NB4 (cell line): ENCODE data around the gene OLFML2B.
A peak's percentile ranks its signal among the peaks of the same experiment; 100 is the strongest.
"Not testable (repeated sequence)": the region's sequence is repeated elsewhere in the genome, so short reads cannot be mapped to it uniquely, and the experiment has no call there.

ENCODE experiments used
- DNase-seq: peaks from one replicate; pipeline ENCODE4 v3.0.0; 2010; ENCODE audit warnings: low read depth
- H3K4me3 ChIP-seq: one replicate; pipeline ENCODE4 v1.5.1; 2011; ENCODE audit warnings: mild to moderate bottlenecking, low read depth, low read length, moderate library complexity
- MAX ChIP-seq: IDR thresholded peaks from 2 replicates; pipeline ENCODE4 v1.6.1; 2011; ENCODE audit warnings: low read depth, low read length
- MYC ChIP-seq: IDR thresholded peaks from 2 replicates; pipeline ENCODE4 v1.6.1; 2011; ENCODE audit warnings: low read depth, low read length
- POLR2A ChIP-seq: IDR thresholded peaks from 2 replicates; pipeline ENCODE4 v1.6.1; 2011; ENCODE audit warnings: mild to moderate bottlenecking; ENCODE audit not compliant: insufficient read length; ENCODE audit errors: extremely low read depth
- TF ChIP-seq, protein P1 (sequence below): IDR thresholded peaks from one replicate; pipeline ENCODE4 v1.5.1; 2012; ENCODE audit warnings: low read depth, low read length

Gene OLFML2B

DNA sequence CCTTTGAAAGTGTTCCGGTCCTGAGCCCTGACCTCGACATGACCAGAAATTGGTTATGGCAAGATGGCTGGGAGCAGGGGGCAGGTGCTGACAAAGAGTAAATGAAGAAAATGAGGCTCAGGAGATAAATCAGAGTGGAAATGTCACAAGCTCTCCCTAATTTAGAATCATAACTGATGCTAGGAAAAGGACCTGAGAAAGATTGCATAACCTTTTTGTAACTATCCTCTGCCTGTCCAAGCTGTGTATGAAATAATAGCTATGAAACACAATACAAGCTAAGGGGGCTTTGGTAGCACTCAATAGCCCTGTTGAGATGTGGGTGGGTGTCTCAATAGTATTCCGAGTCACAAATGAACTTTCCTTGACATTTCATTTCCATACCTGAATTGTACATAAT, 32.9 kb upstream of the OLFML2B start:
- DNase-seq = no peak
- TF ChIP-seq MAX (no peak), MYC (no peak)
- H3K4me3 ChIP-seq = no peak overlapping the region

GRCh38 chr1:162056043-162056442, 32.4 kb upstream of the OLFML2B start:
- TF ChIP-seq POLR2A (no peak), MAX (peak; percentile 6; the same call in 1 of the 2 replicates)
- TF ChIP-seq, protein P1, sequence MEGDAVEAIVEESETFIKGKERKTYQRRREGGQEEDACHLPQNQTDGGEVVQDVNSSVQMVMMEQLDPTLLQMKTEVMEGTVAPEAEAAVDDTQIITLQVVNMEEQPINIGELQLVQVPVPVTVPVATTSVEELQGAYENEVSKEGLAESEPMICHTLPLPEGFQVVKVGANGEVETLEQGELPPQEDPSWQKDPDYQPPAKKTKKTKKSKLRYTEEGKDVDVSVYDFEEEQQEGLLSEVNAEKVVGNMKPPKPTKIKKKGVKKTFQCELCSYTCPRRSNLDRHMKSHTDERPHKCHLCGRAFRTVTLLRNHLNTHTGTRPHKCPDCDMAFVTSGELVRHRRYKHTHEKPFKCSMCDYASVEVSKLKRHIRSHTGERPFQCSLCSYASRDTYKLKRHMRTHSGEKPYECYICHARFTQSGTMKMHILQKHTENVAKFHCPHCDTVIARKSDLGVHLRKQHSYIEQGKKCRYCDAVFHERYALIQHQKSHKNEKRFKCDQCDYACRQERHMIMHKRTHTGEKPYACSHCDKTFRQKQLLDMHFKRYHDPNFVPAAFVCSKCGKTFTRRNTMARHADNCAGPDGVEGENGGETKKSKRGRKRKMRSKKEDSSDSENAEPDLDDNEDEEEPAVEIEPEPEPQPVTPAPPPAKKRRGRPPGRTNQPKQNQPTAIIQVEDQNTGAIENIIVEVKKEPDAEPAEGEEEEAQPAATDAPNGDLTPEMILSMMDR = peak; percentile 84

DNA sequence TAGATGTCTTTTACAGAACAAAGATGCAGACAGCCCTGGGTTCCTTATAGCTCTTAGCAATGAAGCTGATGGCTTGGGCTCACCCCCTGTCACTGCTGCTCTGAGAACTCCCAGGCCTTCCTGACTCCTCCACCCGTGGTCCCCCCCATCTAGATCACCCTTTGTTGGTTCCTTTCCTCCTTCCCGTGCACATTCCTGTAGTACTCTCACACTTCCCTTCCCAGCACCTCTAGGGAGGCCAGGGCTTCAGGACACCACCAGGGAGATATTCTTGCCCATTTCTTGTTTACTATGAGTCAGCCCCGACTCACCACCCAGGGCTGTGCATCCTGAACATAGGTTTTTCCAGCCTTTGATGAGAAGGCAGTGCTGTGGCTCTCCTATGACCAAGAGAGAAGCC, 31.4 kb upstream of the OLFML2B start:
- H3K4me3 ChIP-seq = no peak overlapping the region
- no peak for DNase-seq
- TF ChIP-seq MAX (no peak), MYC (no peak), POLR2A (no peak)
- TF ChIP-seq, protein P1 = no peak

More at GRCh38 chr1:162056043-162056442, 32.4 kb upstream of the OLFML2B start:
- no peak overlapping the region for H3K4me3 ChIP-seq
- peak; percentile 67 for DNase-seq

- not testable (repeated sequence) for H3K4me3 ChIP-seq, DNase-seq
These were observed 30.3 kb upstream of the OLFML2B start for GRCh38 chr1:162053949-162054348.

- no peak overlapping the region for H3K4me3 ChIP-seq
- TF ChIP-seq MAX (no peak), POLR2A (no peak), MYC (no peak)
- TF ChIP-seq, protein P1 = no peak
- DNase-seq = no peak
These were observed 23.3 kb upstream of the OLFML2B start for GRCh38 chr1:162046921-162047320.

DNA sequence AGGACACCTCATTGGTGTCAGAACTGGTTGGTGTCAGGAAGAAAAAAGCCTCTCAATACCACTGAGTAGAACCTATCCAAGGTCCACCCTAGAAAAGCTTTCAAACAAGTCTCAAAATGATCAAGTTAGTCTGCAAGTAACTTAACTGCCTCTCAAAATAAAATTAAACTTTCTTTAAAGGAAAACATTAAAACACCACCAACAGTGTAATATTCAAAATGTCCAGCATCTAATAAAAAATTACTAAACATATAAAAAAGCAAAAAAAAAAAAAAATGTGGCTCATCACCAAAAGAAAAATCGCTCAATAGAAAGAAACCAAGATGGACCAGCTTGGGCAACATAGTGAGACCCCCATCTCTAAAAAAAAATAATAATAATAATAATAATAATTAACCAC, 18.7 kb upstream of the OLFML2B start:
- no peak overlapping the region for H3K4me3 ChIP-seq
- no peak for DNase-seq
- no peak for TF ChIP-seq POLR2A
- TF ChIP-seq, protein P1 = no peak
- no peak for TF ChIP-seq MYC
- no peak for TF ChIP-seq MAX

DNA sequence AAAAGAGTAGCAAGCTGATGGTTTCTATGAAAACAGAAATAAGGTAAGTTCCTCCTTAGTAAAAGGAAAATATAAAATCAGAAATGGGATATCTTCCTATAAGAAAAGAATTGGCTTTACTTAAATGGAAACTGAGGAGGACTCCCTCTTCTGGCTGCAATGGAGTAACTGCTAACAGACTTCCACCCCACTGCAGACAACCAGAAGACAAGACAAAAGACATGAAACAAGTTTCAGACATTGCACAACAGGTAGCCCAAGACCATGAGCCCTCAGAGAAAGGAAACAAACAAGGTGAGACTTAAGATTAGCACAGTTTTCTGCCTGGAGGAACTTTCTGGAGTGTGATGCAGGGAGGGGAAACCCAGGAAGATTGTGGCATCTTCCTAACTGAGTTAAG, 17.0 kb upstream of the OLFML2B start:
- H3K4me3 ChIP-seq = no peak overlapping the region
- TF ChIP-seq, protein P1 = peak; percentile 55
- no peak for TF ChIP-seq POLR2A
- DNase-seq = peak; percentile 59
